ENCODE data around the gene TBC1D24. TPM values are rescaled to one million over a fixed set of nuclear protein-coding genes. Genes with fewer than 3 reads are reported as not detected.

TBC1D24 gene
- total and polyA plus RNA-seq, 2 experiments from 2014 or later, result 5.4 to 21.0 TPM

DNA sequence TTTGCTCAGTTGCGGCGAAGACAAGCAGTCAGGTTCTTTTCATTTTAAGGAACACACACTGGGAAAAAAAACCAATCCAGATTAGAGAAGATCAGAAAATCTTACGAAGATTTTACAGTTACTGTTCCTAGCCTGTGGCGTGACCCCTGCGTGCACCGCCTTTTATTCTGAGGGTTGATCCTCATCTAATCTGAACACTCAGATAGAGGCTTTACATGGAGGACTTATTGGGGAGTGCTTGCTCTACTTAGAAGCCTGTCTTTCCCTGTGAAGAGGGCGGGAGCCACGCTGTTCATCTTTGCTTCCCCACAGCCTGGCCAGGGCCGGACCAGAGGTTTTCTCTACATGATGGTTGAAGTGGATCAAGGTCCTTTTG, 1.4 kb downstream of the TBC1D24 start:
- H3K36me3 Mint-ChIP-seq (ENCODE audit: low read depth), result no peaks in the 10 kb centered on the region; the same call in 2 of the 3 replicates
- TF ChIP-seq EZH2phosphoT487 (IDR thresholded peaks at IDR 0.05; ENCODE audit: unreplicated experiment) (no peak), EZH2 (IDR thresholded peaks at IDR 0.05; ENCODE audit: low read depth, unreplicated experiment) (no peak), STAT1 (IDR thresholded peaks at IDR 0.05; ENCODE audit: unreplicated experiment) (no peak), ZNF331 (CRISPR knock-in tag; IDR thresholded peaks at IDR 0.05; ENCODE audit: low read depth) (no peak), CREB1 (CRISPR knock-in tag; IDR thresholded peaks at IDR 0.05; ENCODE audit: low read depth) (no peak), ETS1 (IDR thresholded peaks at IDR 0.05) (no peak), ZNF462 (CRISPR knock-in tag; IDR thresholded peaks at IDR 0.05) (no peak), NANOG (IDR thresholded peaks at IDR 0.05; ENCODE audit: borderline replicate concordance) (no peak), CTCF (conservative IDR thresholded peaks at IDR 0.05; ENCODE audit: low read depth in 2 of 2) (no peak), ZNF114 (CRISPR knock-in tag; IDR thresholded peaks at IDR 0.05) (no peak), POLR2AphosphoS5 (IDR thresholded peaks at IDR 0.05; ENCODE audit: low read depth) (no peak), JUNB (IDR thresholded peaks at IDR 0.05; ENCODE audit: unreplicated experiment) (no peak)
- TF ChIP-seq, protein P1, sequence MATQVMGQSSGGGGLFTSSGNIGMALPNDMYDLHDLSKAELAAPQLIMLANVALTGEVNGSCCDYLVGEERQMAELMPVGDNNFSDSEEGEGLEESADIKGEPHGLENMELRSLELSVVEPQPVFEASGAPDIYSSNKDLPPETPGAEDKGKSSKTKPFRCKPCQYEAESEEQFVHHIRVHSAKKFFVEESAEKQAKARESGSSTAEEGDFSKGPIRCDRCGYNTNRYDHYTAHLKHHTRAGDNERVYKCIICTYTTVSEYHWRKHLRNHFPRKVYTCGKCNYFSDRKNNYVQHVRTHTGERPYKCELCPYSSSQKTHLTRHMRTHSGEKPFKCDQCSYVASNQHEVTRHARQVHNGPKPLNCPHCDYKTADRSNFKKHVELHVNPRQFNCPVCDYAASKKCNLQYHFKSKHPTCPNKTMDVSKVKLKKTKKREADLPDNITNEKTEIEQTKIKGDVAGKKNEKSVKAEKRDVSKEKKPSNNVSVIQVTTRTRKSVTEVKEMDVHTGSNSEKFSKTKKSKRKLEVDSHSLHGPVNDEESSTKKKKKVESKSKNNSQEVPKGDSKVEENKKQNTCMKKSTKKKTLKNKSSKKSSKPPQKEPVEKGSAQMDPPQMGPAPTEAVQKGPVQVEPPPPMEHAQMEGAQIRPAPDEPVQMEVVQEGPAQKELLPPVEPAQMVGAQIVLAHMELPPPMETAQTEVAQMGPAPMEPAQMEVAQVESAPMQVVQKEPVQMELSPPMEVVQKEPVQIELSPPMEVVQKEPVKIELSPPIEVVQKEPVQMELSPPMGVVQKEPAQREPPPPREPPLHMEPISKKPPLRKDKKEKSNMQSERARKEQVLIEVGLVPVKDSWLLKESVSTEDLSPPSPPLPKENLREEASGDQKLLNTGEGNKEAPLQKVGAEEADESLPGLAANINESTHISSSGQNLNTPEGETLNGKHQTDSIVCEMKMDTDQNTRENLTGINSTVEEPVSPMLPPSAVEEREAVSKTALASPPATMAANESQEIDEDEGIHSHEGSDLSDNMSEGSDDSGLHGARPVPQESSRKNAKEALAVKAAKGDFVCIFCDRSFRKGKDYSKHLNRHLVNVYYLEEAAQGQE (IDR thresholded peaks at IDR 0.05; ENCODE audit: unreplicated experiment), result no peak
- H3F3A ChIP-seq (replicated peaks; ENCODE audit: low read depth), result peaks cover 16% of the 10 kb centered on the region
- peak overlapping the region; percentile 72 for H3K4me3 ChIP-seq
- peak overlapping the region; percentile 75 for H3K4me3 Mint-ChIP-seq
- no peaks in the 10 kb centered on the region for H3K36me3 ChIP-seq (ENCODE audit: insufficient read depth)
- H3K79me2 ChIP-seq (replicated peaks; ENCODE audit: insufficient read depth), result peaks cover 14% of the 10 kb centered on the region
- no peak overlapping the region for H3K27ac Mint-ChIP-seq
- H3K9me2 ChIP-seq (ENCODE audit: insufficient read depth), result no peaks in the 10 kb centered on the region
- H2AFZ ChIP-seq, result no peak overlapping the region
- ATAC-seq, result no peak
- H3K4me1 Mint-ChIP-seq, result peaks cover 10% of the 10 kb centered on the region; the same call in 2 of the 3 replicates
- peaks cover 45% of the 10 kb centered on the region for H3K27me3 ChIP-seq (ENCODE audit: insufficient read depth)
- H3K9me3 Mint-ChIP-seq, result no peaks in the 10 kb centered on the region
- H3K4me2 ChIP-seq, result peak overlapping the region; percentile 86
- H4K20me1 ChIP-seq (replicated peaks; ENCODE audit: insufficient read depth), result peaks cover 32% of the 10 kb centered on the region
- peaks cover 8% of the 10 kb centered on the region for H3K4me1 ChIP-seq (ENCODE audit: insufficient read depth)
- H3K27ac ChIP-seq (ENCODE audit: low read depth), result no peak overlapping the region
- peaks cover 34% of the 10 kb centered on the region for H3K27me3 Mint-ChIP-seq (ENCODE audit: insufficient read depth, low read depth, poor library complexity)
- no peak for DNase-seq (ENCODE audit: low spot score)
